SU-DHL-6 (cell line): ENCODE data around the gene PTPRN2.

Experiments used
- EZH2phosphoT487 ChIP-seq: fragments of 200-600 bp; sonication (generic), shearing (Covaris generic); conservative IDR thresholded peaks from 2 replicates; pipeline ENCODE4 v1.6.1; 2018; ENCODE audit warnings: mild to moderate bottlenecking, antibody characterized with exemption, low read length, moderate library complexity, mixed read lengths
- TF ChIP-seq, protein P1 (sequence below): fragments of 200-600 bp; sonication (generic); IDR thresholded peaks from one replicate; pipeline ENCODE4 v1.5.1; 2017; ENCODE audit warnings: antibody characterized with exemption, mild to moderate bottlenecking, low read length, moderate library complexity; ENCODE audit not compliant: insufficient read depth, poor library complexity, severe bottlenecking

DNA sequence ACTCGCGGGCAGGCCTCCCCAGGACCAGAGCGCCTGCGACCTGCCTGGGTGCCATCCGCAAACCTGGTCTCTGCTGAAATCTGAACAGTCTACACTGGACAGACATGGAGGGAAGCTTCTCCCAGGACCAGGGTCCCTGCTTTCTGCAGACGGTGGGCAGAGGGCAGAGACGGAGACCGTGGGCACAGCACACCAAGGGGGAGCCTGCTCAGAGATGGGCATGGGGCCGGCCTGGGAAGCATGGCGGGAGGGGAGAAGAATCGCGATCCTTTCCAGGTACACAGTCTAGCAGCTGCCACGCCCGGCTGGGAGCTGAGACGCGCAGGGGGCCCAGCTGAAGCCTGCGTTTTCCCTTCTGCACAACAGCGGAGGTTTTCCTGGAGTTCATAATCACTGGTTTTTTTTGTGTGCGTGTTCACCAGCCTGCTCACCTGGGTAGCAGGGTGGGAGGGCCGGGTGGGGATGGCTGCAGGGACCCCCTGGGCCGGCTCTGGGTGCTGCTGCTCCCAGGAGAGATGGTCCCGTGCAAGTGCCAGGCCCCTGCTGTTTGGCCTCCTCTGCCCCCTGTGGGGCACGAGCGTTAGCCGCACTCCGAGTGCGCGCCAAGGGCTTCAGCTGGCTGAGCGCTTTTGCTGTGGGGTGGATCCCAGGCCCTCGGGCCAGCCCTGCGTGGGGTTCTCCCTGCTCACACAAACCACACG, 802.0 kb downstream of the PTPRN2 start:
- TF ChIP-seq, protein P1, sequence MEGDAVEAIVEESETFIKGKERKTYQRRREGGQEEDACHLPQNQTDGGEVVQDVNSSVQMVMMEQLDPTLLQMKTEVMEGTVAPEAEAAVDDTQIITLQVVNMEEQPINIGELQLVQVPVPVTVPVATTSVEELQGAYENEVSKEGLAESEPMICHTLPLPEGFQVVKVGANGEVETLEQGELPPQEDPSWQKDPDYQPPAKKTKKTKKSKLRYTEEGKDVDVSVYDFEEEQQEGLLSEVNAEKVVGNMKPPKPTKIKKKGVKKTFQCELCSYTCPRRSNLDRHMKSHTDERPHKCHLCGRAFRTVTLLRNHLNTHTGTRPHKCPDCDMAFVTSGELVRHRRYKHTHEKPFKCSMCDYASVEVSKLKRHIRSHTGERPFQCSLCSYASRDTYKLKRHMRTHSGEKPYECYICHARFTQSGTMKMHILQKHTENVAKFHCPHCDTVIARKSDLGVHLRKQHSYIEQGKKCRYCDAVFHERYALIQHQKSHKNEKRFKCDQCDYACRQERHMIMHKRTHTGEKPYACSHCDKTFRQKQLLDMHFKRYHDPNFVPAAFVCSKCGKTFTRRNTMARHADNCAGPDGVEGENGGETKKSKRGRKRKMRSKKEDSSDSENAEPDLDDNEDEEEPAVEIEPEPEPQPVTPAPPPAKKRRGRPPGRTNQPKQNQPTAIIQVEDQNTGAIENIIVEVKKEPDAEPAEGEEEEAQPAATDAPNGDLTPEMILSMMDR, result no peak
- no peak for TF ChIP-seq EZH2phosphoT487
